ENCODE measurements around the gene DCLK1.

DCLK1 gene

GRCh38 chr13:36131222-36131930 lies at the start of gene DCLK1:
Gene DCLK1, minus strand, starts transcription at chr13:36131382.
- DNase-seq, result no peak

GRCh38 chr13:36175621-36176020 lies 44.4 kb upstream of the DCLK1 start:
- DNase-seq, result no peak

GRCh38 chr13:36174923-36175322 lies 43.7 kb upstream of the DCLK1 start:
- DNase-seq, result no peak

- DNase-seq, result no peak
Observed at GRCh38 chr13:36173571-36174322, 42.6 kb upstream of the DCLK1 start.

- no peak for DNase-seq
Observed at GRCh38 chr13:36166046-36166445, 34.9 kb upstream of the DCLK1 start.

- no peak for DNase-seq
Observed at GRCh38 chr13:36163809-36164308, 32.7 kb upstream of the DCLK1 start.

GRCh38 chr13:36163286-36163685 lies 32.1 kb upstream of the DCLK1 start:
- no peak for DNase-seq

- no peak for DNase-seq
Observed at GRCh38 chr13:36160297-36160696, 29.1 kb upstream of the DCLK1 start.

GRCh38 chr13:36158611-36159010 lies 27.4 kb upstream of the DCLK1 start:
- no peak for DNase-seq

GRCh38 chr13:36157480-36157879 lies 26.3 kb upstream of the DCLK1 start:
- no peak for DNase-seq

GRCh38 chr13:36154567-36155291 lies 23.5 kb upstream of the DCLK1 start:
- no peak for DNase-seq

- DNase-seq, result no peak
Observed at GRCh38 chr13:36151591-36151990, 20.4 kb upstream of the DCLK1 start.

- DNase-seq, result no peak
Observed at GRCh38 chr13:36148446-36148845, 17.3 kb upstream of the DCLK1 start.

GRCh38 chr13:36147330-36147729 lies 16.1 kb upstream of the DCLK1 start:
- no peak for DNase-seq

- no peak for DNase-seq
Observed at GRCh38 chr13:36146511-36147269, 15.5 kb upstream of the DCLK1 start.

GRCh38 chr13:36143738-36144137 lies 12.6 kb upstream of the DCLK1 start:
- DNase-seq, result no peak

GRCh38 chr13:36142735-36143134 lies 11.6 kb upstream of the DCLK1 start:
- no peak for DNase-seq

- no peak for DNase-seq
Observed at GRCh38 chr13:36135876-36136275, 4.7 kb upstream of the DCLK1 start.

GRCh38 chr13:36134632-36135031 lies 3.5 kb upstream of the DCLK1 start:
- DNase-seq, result no peak

- no peak for DNase-seq
Observed at GRCh38 chr13:36133950-36134626, 2.9 kb upstream of the DCLK1 start.

GRCh38 chr13:36132376-36132775 lies 1.2 kb upstream of the DCLK1 start:
- no peak for DNase-seq

GRCh38 chr13:36131931-36132297 lies 732 bp upstream of the DCLK1 start:
- DNase-seq, result no peak

Data from activated effector memory CD4-positive, alpha-beta T cell treated with anti-CD3 and anti-CD28 coated beads, Interleukin-2, amount 50 U/mL, for 16 hours (primary cell).